ENCODE data around the gene C19orf18. TPM values are rescaled to one million over a fixed set of nuclear protein-coding genes. Genes with fewer than 3 reads are reported as not detected.

C19orf18 gene
- total RNA-seq, 1 donor from 2014 or later: 1.6 TPM

GRCh38 chr19:57992841-57993240 is 18.5 kb upstream of the C19orf18 start:
- Mint-ChIP-seq H3K4me3 (ENCODE audit: unreplicated experiment) (no peak overlapping the region), H3K27ac (ENCODE audit: unreplicated experiment) (no peak overlapping the region)

DNA sequence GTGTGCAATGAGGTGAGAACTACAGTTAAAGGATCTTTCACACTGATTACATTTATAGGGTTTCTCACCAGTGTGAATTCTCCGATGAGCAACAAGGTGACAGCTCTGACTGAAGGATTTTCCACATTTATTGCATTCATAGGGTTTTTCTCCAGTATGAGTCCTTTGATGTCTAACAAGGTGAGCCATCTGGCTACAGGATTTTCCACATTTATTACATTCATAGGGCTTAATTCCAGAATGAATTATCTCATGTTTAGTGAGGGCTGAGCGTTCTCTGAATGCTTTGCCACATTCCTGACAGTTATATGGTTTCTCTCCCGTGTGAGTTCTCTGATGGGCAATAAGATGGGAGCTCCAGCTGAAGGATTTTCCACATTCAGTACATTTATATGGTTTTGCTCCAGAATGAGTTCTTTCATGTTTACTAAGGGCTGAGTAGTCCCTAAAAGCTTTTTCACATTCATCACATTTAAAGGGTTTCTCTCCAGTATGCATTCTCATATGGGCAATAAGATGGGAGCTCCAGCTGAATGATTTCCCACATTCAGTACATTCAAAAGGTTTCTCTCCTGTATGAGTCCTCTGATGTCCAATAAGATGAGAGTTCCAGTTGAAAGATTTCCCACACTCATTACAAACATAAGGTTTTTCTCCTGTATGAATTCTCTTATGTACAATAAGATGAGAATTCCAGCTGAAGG is 4.4 kb upstream of the C19orf18 start:
- no peaks in the 10 kb centered on the region for H3K4me1 Mint-ChIP-seq (ENCODE audit: low read depth, unreplicated experiment)
- DNase-seq: no peak
- TF ChIP-seq, protein P1, sequence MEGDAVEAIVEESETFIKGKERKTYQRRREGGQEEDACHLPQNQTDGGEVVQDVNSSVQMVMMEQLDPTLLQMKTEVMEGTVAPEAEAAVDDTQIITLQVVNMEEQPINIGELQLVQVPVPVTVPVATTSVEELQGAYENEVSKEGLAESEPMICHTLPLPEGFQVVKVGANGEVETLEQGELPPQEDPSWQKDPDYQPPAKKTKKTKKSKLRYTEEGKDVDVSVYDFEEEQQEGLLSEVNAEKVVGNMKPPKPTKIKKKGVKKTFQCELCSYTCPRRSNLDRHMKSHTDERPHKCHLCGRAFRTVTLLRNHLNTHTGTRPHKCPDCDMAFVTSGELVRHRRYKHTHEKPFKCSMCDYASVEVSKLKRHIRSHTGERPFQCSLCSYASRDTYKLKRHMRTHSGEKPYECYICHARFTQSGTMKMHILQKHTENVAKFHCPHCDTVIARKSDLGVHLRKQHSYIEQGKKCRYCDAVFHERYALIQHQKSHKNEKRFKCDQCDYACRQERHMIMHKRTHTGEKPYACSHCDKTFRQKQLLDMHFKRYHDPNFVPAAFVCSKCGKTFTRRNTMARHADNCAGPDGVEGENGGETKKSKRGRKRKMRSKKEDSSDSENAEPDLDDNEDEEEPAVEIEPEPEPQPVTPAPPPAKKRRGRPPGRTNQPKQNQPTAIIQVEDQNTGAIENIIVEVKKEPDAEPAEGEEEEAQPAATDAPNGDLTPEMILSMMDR (IDR thresholded peaks at IDR 0.05; ENCODE audit: partially characterized antibody, unreplicated experiment): no peak
- H3K27ac Mint-ChIP-seq (ENCODE audit: unreplicated experiment): no peak overlapping the region
- H3K27me3 Mint-ChIP-seq (ENCODE audit: unreplicated experiment): peaks cover 9% of the 10 kb centered on the region
- peaks cover 94% of the 10 kb centered on the region for H3K36me3 Mint-ChIP-seq (ENCODE audit: unreplicated experiment)
- peaks cover 55% of the 10 kb centered on the region for H3K9me3 Mint-ChIP-seq (ENCODE audit: unreplicated experiment)
- H3K4me3 Mint-ChIP-seq (ENCODE audit: unreplicated experiment): no peak overlapping the region

More at GRCh38 chr19:57992841-57993240, 18.5 kb upstream of the C19orf18 start:
- Mint-ChIP-seq H3K36me3 (ENCODE audit: unreplicated experiment) (peaks cover 76% of the 10 kb centered on the region), H3K4me1 (ENCODE audit: low read depth, unreplicated experiment) (no peaks in the 10 kb centered on the region), H3K27me3 (ENCODE audit: unreplicated experiment) (peaks cover 8% of the 10 kb centered on the region), H3K9me3 (ENCODE audit: unreplicated experiment) (peaks cover 22% of the 10 kb centered on the region)
- no peak for DNase-seq
- TF ChIP-seq, protein P1 (IDR thresholded peaks at IDR 0.05; ENCODE audit: partially characterized antibody, unreplicated experiment): no peak

GRCh38 chr19:57964761-57965160 is 9.6 kb downstream of the C19orf18 start:
- no peak for DNase-seq
- TF ChIP-seq, protein P1 (IDR thresholded peaks at IDR 0.05; ENCODE audit: partially characterized antibody, unreplicated experiment): no peak
- Mint-ChIP-seq H3K27ac (ENCODE audit: unreplicated experiment) (no peak overlapping the region), H3K4me3 (ENCODE audit: unreplicated experiment) (no peak overlapping the region), H3K4me1 (ENCODE audit: low read depth, unreplicated experiment) (no peaks in the 10 kb centered on the region), H3K27me3 (ENCODE audit: unreplicated experiment) (peaks cover 8% of the 10 kb centered on the region), H3K9me3 (ENCODE audit: unreplicated experiment) (peaks cover 13% of the 10 kb centered on the region), H3K36me3 (ENCODE audit: unreplicated experiment) (peaks cover 26% of the 10 kb centered on the region)

DNA sequence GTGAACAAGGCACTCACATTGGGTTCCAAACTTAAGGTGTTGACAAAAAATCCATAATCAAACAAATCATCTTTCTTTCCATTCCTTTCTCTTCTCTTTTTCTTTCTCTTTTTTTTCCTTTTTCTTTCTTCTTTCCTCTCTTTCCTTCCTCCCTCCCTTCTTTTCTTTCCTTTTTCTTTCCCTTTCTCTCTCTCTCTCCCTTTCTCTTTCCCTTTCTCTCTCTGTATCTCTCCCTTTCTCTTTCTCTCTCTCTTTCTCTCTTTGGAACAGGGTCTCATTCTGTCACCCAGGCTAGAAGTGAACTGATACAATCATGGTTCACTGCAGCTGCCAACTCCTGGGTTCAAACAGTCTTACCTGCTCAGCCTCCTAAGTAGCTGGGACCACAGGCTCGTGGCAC is 12.5 kb downstream of the C19orf18 start:
- Mint-ChIP-seq H3K4me3 (ENCODE audit: unreplicated experiment) (no peak overlapping the region), H3K9me3 (ENCODE audit: unreplicated experiment) (peaks cover 13% of the 10 kb centered on the region), H3K27ac (ENCODE audit: unreplicated experiment) (no peak overlapping the region), H3K27me3 (ENCODE audit: unreplicated experiment) (peaks cover 7% of the 10 kb centered on the region), H3K4me1 (ENCODE audit: low read depth, unreplicated experiment) (no peaks in the 10 kb centered on the region), H3K36me3 (ENCODE audit: unreplicated experiment) (peaks cover 23% of the 10 kb centered on the region)
- DNase-seq: no peak
- TF ChIP-seq, protein P1 (IDR thresholded peaks at IDR 0.05; ENCODE audit: partially characterized antibody, unreplicated experiment): no peak

DNA sequence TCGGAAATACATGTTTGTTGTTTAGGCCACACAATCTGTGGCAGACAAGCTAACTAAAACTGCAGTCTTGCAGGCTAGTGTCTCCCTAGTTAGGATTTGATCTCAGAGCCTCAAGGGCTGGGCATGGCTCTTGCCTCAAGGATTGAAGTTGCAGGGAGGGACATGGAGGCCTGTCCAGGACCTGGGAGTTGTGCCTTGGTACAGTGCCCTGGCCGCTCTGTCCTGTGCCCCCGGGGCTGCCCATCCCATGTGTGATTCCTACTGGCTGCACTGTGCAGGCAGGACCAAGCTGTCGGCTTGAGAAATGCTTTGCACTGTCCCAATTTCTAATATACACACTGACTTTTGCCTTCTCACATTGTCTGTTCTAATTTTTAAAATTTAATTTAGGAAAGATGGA is 19.3 kb downstream of the C19orf18 start:
- TF ChIP-seq, protein P1 (IDR thresholded peaks at IDR 0.05; ENCODE audit: partially characterized antibody, unreplicated experiment): no peak
- Mint-ChIP-seq H3K27me3 (ENCODE audit: unreplicated experiment) (peaks cover 6% of the 10 kb centered on the region), H3K9me3 (ENCODE audit: unreplicated experiment) (peaks cover 10% of the 10 kb centered on the region), H3K4me3 (ENCODE audit: unreplicated experiment) (no peak overlapping the region), H3K27ac (ENCODE audit: unreplicated experiment) (no peak overlapping the region), H3K4me1 (ENCODE audit: low read depth, unreplicated experiment) (no peaks in the 10 kb centered on the region), H3K36me3 (ENCODE audit: unreplicated experiment) (peaks cover 23% of the 10 kb centered on the region)
- DNase-seq: no peak
